Breast epithelium (tissue), 4 donors: ENCODE measurements around the gene CTR9. TPM values are rescaled to one million over a fixed set of nuclear protein-coding genes. Genes with fewer than 3 reads are reported as not detected.

Source experiments
- DNase-seq, 2 donors: peaks; one replicate each; pipeline ENCODE4 v3.0.0-alpha.2; 2019; ENCODE audit warnings: low spot score in 2 of 2
- H3K27ac ChIP-seq, 2 donors: fragments of 200-600 bp; sonication (generic) in 1 of 2; one replicate each; pipeline ENCODE4 v1.5.1; 2016 to 2019; ENCODE audit warnings: mild to moderate bottlenecking in 1 of 2
- H3K27me3 ChIP-seq, 2 donors: fragments of 200-600 bp; sonication (generic) in 1 of 2; one replicate each; pipeline versions ENCODE4 v1.5.1 to v1.6.0; 2017 to 2019; ENCODE audit warnings: control low read depth in 1 of 2, mild to moderate bottlenecking in 1 of 2
- H3K36me3 ChIP-seq: fragments of 200-600 bp; one replicate; pipeline ENCODE4 v1.5.1; 2019
- H3K4me1 ChIP-seq, 2 donors: fragments of 200-600 bp; sonication (generic); one replicate each; pipeline ENCODE4 v1.5.1; 2016 to 2019; ENCODE audit warnings: control low read depth in 1 of 2
- H3K4me3 ChIP-seq, 3 donors: fragments of 200-600 bp; sonication (generic); 1 replicate in 2 of 3; 2 replicates in 1 of 3; pipeline ENCODE4 v1.5.1; 2016 to 2019; ENCODE audit warnings: mild to moderate bottlenecking in 3 of 3, moderate library complexity in 2 of 3
- H3K9me3 ChIP-seq, 2 donors: fragments of 200-600 bp; sonication (generic) in 1 of 2; one replicate each; pipeline ENCODE4 v1.5.1; 2016 to 2019; ENCODE audit warnings: control low read depth in 1 of 2
- CTCF ChIP-seq, 3 donors: fragments of 450-650 bp; IDR thresholded peaks; one replicate each; pipeline ENCODE4 v1.5.1; 2016 to 2017; ENCODE audit warnings: antibody characterized with exemption in 3 of 3, mild to moderate bottlenecking in 3 of 3, moderate library complexity in 3 of 3
- POLR2A ChIP-seq: fragments of 450-650 bp; IDR thresholded peaks from one replicate; pipeline ENCODE4 v1.6.1; 2016; ENCODE audit warnings: antibody characterized with exemption, mild to moderate bottlenecking, moderate library complexity
- POLR2AphosphoS5 ChIP-seq, 3 donors: sonication (generic); formaldehyde crosslinking; IDR thresholded peaks; one replicate each; pipeline ENCODE4 v1.6.1; 2017; ENCODE audit warnings: antibody characterized with exemption in 3 of 3
- intact Hi-C: fragments of 100-400 bp; cut with DNase I; formaldehyde crosslinking; loops from one replicate; pipeline ENCODE4 v1.15.1; 2023; ENCODE audit warnings: low total_unique reads
- total RNA-seq, 3 donors: library from RNA; depleted of rRNA; stranded (reverse); fragments of >200 nt; gene quantifications; one replicate each; pipeline ENCODE4 v1.1.0, GENCODE V29; 2016

The CTR9 gene
- total RNA-seq, 3 donors from 2014 or later: 24.6 to 35.0 (median 28.5) TPM

DNA sequence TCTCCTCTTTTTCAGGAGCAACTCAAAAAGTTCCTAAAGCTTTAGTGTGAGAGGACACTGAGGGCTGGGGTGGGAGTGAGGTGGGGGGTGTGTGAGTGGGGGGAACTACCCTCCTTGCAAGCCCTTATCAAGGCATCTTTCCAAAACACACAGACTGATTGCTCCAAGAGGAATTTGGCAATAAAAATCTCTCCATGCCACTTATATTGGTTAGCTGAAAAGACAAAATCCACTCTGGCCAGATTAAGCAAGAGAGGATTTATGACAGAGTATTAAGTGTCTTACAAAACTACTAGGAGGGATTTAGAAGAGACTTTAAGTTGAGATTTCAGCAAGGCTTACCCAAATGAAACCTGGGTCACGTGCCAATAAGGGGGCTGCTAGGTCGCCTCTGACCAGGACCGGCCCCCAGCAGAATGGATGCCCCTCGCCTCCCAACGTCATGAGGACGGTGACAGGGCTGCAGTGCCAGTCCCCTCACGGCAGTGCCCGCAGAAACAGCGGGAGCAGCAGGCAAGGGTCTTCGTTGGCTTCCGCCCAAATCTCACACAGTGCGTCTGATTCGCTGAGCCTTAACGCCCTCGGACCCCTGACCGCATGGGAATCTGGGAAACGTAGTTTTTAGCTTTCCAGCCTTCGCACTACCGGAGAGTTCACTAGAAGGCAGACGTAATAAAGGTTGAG is 22.1 kb upstream of the CTR9 start:
- peaks cover 0 to 6% of the 10 kb centered on the region in 2 donors for H3K9me3 ChIP-seq
- H3K36me3 ChIP-seq: no peaks in the 10 kb centered on the region
- H3K27me3 ChIP-seq: no peaks in the 10 kb centered on the region
- TF ChIP-seq CTCF (IDR thresholded peaks at IDR 0.05) (no peak), POLR2A (no peak)
- H3K27ac ChIP-seq: no peak overlapping the region
- intact Hi-C loops: no loop called here
- H3K4me1 ChIP-seq: no peaks in the 10 kb centered on the region
- no peak overlapping the region for H3K4me3 ChIP-seq
- DNase-seq: no peak

DNA sequence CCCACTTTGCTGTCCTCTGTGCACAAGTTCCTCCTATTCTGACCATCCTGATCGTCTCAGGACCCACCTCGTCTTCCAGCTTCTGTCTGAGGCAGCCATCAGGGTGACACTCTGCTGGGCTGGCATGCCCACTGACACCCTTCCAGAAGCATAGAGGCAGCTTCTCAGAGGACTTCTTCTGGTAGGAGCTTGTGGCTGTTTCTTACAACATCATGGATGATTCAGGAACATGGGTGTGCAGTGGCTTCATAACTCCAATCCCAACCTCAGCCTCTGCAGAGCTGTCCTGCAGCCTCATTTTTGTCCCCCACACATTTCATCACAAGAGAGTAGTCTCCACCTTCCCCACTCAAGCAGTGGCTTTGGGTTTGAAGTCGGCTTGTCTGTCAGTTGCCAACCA is 20.9 kb upstream of the CTR9 start:
- Histone ChIP-seq H3K36me3 (no peaks in the 10 kb centered on the region), H3K4me1 (no peaks in the 10 kb centered on the region), H3K9me3 (peaks cover 0 to 6% of the 10 kb centered on the region in 2 donors), H3K27ac (no peak overlapping the region), H3K4me3 (no peak overlapping the region), H3K27me3 (no peaks in the 10 kb centered on the region)
- intact Hi-C loops: loop anchor here (5.0 to 10.0 kb wide), 2 partner anchors 105 to 518 kb away; no protein-coding TSS in a partner anchor
- TF ChIP-seq POLR2A (no peak), POLR2AphosphoS5 (IDR thresholded peaks at IDR 0.05) (no peak), CTCF (IDR thresholded peaks at IDR 0.05) (no peak)
- DNase-seq: no peak

GRCh38 chr11:10731064-10731680 is 19.9 kb upstream of the CTR9 start:
- Histone ChIP-seq H3K27ac (no peak overlapping the region), H3K27me3 (no peaks in the 10 kb centered on the region), H3K4me3 (no peak overlapping the region), H3K9me3 (peaks cover 0 to 6% of the 10 kb centered on the region in 2 donors), H3K36me3 (no peaks in the 10 kb centered on the region), H3K4me1 (no peaks in the 10 kb centered on the region)
- TF ChIP-seq CTCF (IDR thresholded peaks at IDR 0.05) (no peak), POLR2A (no peak), POLR2AphosphoS5 (IDR thresholded peaks at IDR 0.05) (no peak)
- no peak for DNase-seq
- intact Hi-C loops: loop anchor here (5.0 to 10.0 kb wide), 2 partner anchors 106 to 519 kb away; no protein-coding TSS in a partner anchor

- peak; percentile 80 to 86 for DNase-seq
- no peaks in the 10 kb centered on the region for H3K36me3 ChIP-seq
- peak overlapping the region; percentile 56 to 80 for H3K27ac ChIP-seq
- no peaks in the 10 kb centered on the region for H3K27me3 ChIP-seq
- peaks cover 0 to 6% of the 10 kb centered on the region in 2 donors for H3K9me3 ChIP-seq
- no peak for TF ChIP-seq POLR2A
- TF ChIP-seq POLR2AphosphoS5 (IDR thresholded peaks at IDR 0.05): peak; percentile 53 to 87 (median 61)
- TF ChIP-seq CTCF (IDR thresholded peaks at IDR 0.05): peak; percentile 94 to 98 (median 96)
- intact Hi-C loops: loop anchor here (10.0 kb wide), 1 partner anchor 111 kb away; no protein-coding TSS in a partner anchor
- H3K4me3 ChIP-seq: peak overlapping the region in 2 of 3 donors; percentile 28 to 52
- H3K4me1 ChIP-seq: no peaks in the 10 kb centered on the region
Observed at GRCh38 chr11:10735481-10736475, 15.3 kb upstream of the CTR9 start.
